Gastrocnemius medialis (tissue), 4 donors: ENCODE results near the gene HECTD4. TPM values are rescaled to one million over a fixed set of nuclear protein-coding genes. Genes with fewer than 3 reads are reported as not detected.
A peak's percentile ranks its signal among the peaks of the same experiment; 100 is the strongest.

Experiments used
- ATAC-seq, 2 donors: fragments of 150-250 bp; one replicate each; pipeline ENCODE4 v1.9.1; 2016
- DNase-seq, 2 donors: peaks; one replicate each; pipeline ENCODE4 v3.0.0-alpha.2; 2019
- H3K27ac ChIP-seq, 4 donors: fragments of 200-600 bp; sonication (generic); 1 replicate in 1 of 4; 2 replicates in 3 of 4; pipeline ENCODE4 v1.5.1; 2016 to 2018; ENCODE audit warnings: mild to moderate bottlenecking in 2 of 4, moderate library complexity in 1 of 4
- H3K27me3 ChIP-seq, 3 donors: fragments of 200-600 bp; sonication (generic) in 2 of 3; 1 replicate in 1 of 3; 2 replicates in 2 of 3; pipeline versions ENCODE4 v1.5.1 to v1.6.0; 2016 to 2019; ENCODE audit warnings: mild to moderate bottlenecking in 1 of 3, moderate library complexity in 1 of 3
- H3K36me3 ChIP-seq, 2 donors: fragments of 200-600 bp; sonication (generic) in 1 of 2; one replicate each; pipeline ENCODE4 v1.5.1; 2017 to 2018
- H3K4me1 ChIP-seq, 2 donors: fragments of 200-600 bp; sonication (generic) in 1 of 2; one replicate each; pipeline ENCODE4 v1.5.1; 2016 to 2017; ENCODE audit warnings: mild to moderate bottlenecking in 2 of 2
- H3K4me3 ChIP-seq, 4 donors: fragments of 200-600 bp; sonication (generic) in 3 of 4; 1 replicate in 1 of 4; 2 replicates in 3 of 4; pipeline ENCODE4 v1.5.1; 2016 to 2019; ENCODE audit warnings: mild to moderate bottlenecking in 2 of 4
- H3K9me3 ChIP-seq, 3 donors: fragments of 200-600 bp; sonication (generic) in 2 of 3; 1 replicate in 1 of 3; 2 replicates in 2 of 3; pipeline ENCODE4 v1.5.1; 2016 to 2019
- CTCF ChIP-seq, 5 experiments: fragments of 450-650 bp in 3 of 5; fragments of 200-600 bp in 2 of 5; sonication (generic) in 2 of 5; IDR thresholded peaks in 4 of 5; conservative IDR thresholded peaks in 1 of 5; 1 replicate in 4 of 5; 2 replicates in 1 of 5; pipeline ENCODE4 v1.5.1; 2016 to 2019; ENCODE audit warnings: antibody characterized with exemption in 5 of 5, mild to moderate bottlenecking in 3 of 5, moderate library complexity in 3 of 5
- POLR2A ChIP-seq, 2 donors: fragments of 450-650 bp; IDR thresholded peaks; one replicate each; pipeline ENCODE4 v1.6.1; 2017; ENCODE audit warnings: antibody characterized with exemption in 2 of 2, mild to moderate bottlenecking in 2 of 2, moderate library complexity in 2 of 2
- in situ Hi-C, 4 donors: fragments of 200-750 bp; cut with MboI; loops; one replicate each; pipeline versions ENCODE4 v1.15.0 to v1.8.0; 2017; ENCODE audit warnings: low sequenced_read_pairs in 4 of 4
- intact Hi-C: fragments of 100-400 bp; cut with DNase I; formaldehyde crosslinking; loops from one replicate; pipeline ENCODE4 v1.15.1; 2023; ENCODE audit warnings: low total_unique reads
- total RNA-seq, 4 donors: library from RNA; depleted of rRNA; stranded (reverse); fragments of >200 nt; gene quantifications; one replicate each; pipeline versions ENCODE4 v1.1.0 to v1.2.3, GENCODE V29; 2016

HECTD4 gene
- total RNA-seq, 4 donors from 2014 or later: 12.9 to 23.3 (median 16.8) TPM

- intact Hi-C loops (no loop called here), in situ Hi-C loops (no loop called here)
- no peak for TF ChIP-seq CTCF (IDR thresholded peaks at IDR 0.05 in 4 of 5, conservative IDR thresholded peaks at IDR 0.05 in 1 of 5)
- peak in 1 of 2 donors; percentile 52 for TF ChIP-seq POLR2A (IDR thresholded peaks at IDR 0.05)
- Histone ChIP-seq H3K4me3 (no peak overlapping the region), H3K36me3 (peaks cover 2 to 40% of the 10 kb centered on the region in 2 donors), H3K9me3 (no peaks in the 10 kb centered on the region), H3K27me3 (no peaks in the 10 kb centered on the region), H3K4me1 (peaks cover 11 to 16% of the 10 kb centered on the region in 2 donors), H3K27ac (peak overlapping the region; percentile 62 to 81 (median 74))
- peak; percentile 36 to 58 for DNase-seq
- ATAC-seq: peak; percentile 90 to 95
Observed at GRCh38 chr12:112183141-112184021, 198.8 kb downstream of the HECTD4 start.

GRCh38 chr12:112182499-112182898, 199.7 kb downstream of the HECTD4 start:
- H3K36me3 ChIP-seq: peaks cover 2 to 49% of the 10 kb centered on the region in 2 donors
- no peak for TF ChIP-seq CTCF (IDR thresholded peaks at IDR 0.05 in 4 of 5, conservative IDR thresholded peaks at IDR 0.05 in 1 of 5)
- no peak for TF ChIP-seq POLR2A (IDR thresholded peaks at IDR 0.05)
- H3K9me3 ChIP-seq: no peaks in the 10 kb centered on the region
- H3K4me1 ChIP-seq: peaks cover 11 to 16% of the 10 kb centered on the region in 2 donors
- intact Hi-C loops (no loop called here), in situ Hi-C loops (no loop called here)
- peak; percentile 51 for ATAC-seq
- peak overlapping the region; percentile 62 to 81 (median 74) for H3K27ac ChIP-seq
- DNase-seq: no peak
- no peaks in the 10 kb centered on the region for H3K27me3 ChIP-seq
- no peak overlapping the region for H3K4me3 ChIP-seq

- H3K4me1 ChIP-seq: peaks cover 11 to 16% of the 10 kb centered on the region in 2 donors
- peaks cover 2 to 54% of the 10 kb centered on the region in 2 donors for H3K36me3 ChIP-seq
- ATAC-seq (no peak), DNase-seq (no peak)
- TF ChIP-seq POLR2A (IDR thresholded peaks at IDR 0.05) (no peak), CTCF (IDR thresholded peaks at IDR 0.05 in 4 of 5, conservative IDR thresholded peaks at IDR 0.05 in 1 of 5) (no peak)
- H3K27me3 ChIP-seq: no peaks in the 10 kb centered on the region
- no peak overlapping the region for H3K27ac ChIP-seq
- intact Hi-C loops: no loop called here
- H3K9me3 ChIP-seq: no peaks in the 10 kb centered on the region
- no peak overlapping the region for H3K4me3 ChIP-seq
- in situ Hi-C loops: no loop called here
Observed at GRCh38 chr12:112180422-112180821, 201.8 kb downstream of the HECTD4 start.

GRCh38 chr12:112179916-112180315, 202.3 kb downstream of the HECTD4 start:
- Histone ChIP-seq H3K9me3 (no peaks in the 10 kb centered on the region), H3K27me3 (no peaks in the 10 kb centered on the region), H3K27ac (no peak overlapping the region), H3K4me1 (peaks cover 11 to 16% of the 10 kb centered on the region in 2 donors), H3K36me3 (peaks cover 2 to 56% of the 10 kb centered on the region in 2 donors), H3K4me3 (no peak overlapping the region)
- ATAC-seq: no peak
- no peak for DNase-seq
- intact Hi-C loops (no loop called here), in situ Hi-C loops (no loop called here)
- TF ChIP-seq CTCF (IDR thresholded peaks at IDR 0.05 in 4 of 5, conservative IDR thresholded peaks at IDR 0.05 in 1 of 5): no peak
- TF ChIP-seq POLR2A (IDR thresholded peaks at IDR 0.05): no peak
